Measurements from ENCODE around the gene LRPAP1. TPM values are rescaled to one million over a fixed set of nuclear protein-coding genes. Genes with fewer than 3 reads are reported as not detected.

LRPAP1 gene
- total RNA-seq, 1 donor from 2014 or later: 81.6 TPM

GRCh38 chr4:3519468-3520264 is 12.6 kb downstream of the LRPAP1 start:
- no peak for DNase-seq (ENCODE audit: low read depth)
- no peak for TF ChIP-seq CTCF (conservative IDR thresholded peaks at IDR 0.05; ENCODE audit: low read depth, low read length)

GRCh38 chr4:3518941-3519340 is 13.3 kb downstream of the LRPAP1 start:
- TF ChIP-seq CTCF (conservative IDR thresholded peaks at IDR 0.05; ENCODE audit: low read depth, low read length): no peak
- DNase-seq (ENCODE audit: low read depth): no peak
- H3K4me3 ChIP-seq (ENCODE audit: low read depth, low read length): no peak overlapping the region

More at GRCh38 chr4:3519468-3520264, 12.6 kb downstream of the LRPAP1 start:
- H3K4me3 ChIP-seq (ENCODE audit: low read depth, low read length): no peak overlapping the region

- TF ChIP-seq CTCF (conservative IDR thresholded peaks at IDR 0.05; ENCODE audit: low read depth, low read length): no peak
- no peak for DNase-seq (ENCODE audit: low read depth)
- H3K4me3 ChIP-seq (ENCODE audit: low read depth, low read length): no peak overlapping the region
These were observed 13.7 kb downstream of the LRPAP1 start for GRCh38 chr4:3518511-3518880.

GRCh38 chr4:3517731-3518510 is 14.3 kb downstream of the LRPAP1 start:
- TF ChIP-seq CTCF (conservative IDR thresholded peaks at IDR 0.05; ENCODE audit: low read depth, low read length): no peak
- no peak overlapping the region for H3K4me3 ChIP-seq (ENCODE audit: low read depth, low read length)
- DNase-seq (ENCODE audit: low read depth): no peak

- no peak for DNase-seq (ENCODE audit: low read depth)
- no peak for TF ChIP-seq CTCF (conservative IDR thresholded peaks at IDR 0.05; ENCODE audit: low read depth, low read length)
- H3K4me3 ChIP-seq (ENCODE audit: low read depth, low read length): no peak overlapping the region
These were observed 15.1 kb downstream of the LRPAP1 start for GRCh38 chr4:3516836-3517730.

GRCh38 chr4:3516061-3516835 is 16.0 kb downstream of the LRPAP1 start:
- no peak for TF ChIP-seq CTCF (conservative IDR thresholded peaks at IDR 0.05; ENCODE audit: low read depth, low read length)
- DNase-seq (ENCODE audit: low read depth): no peak
- H3K4me3 ChIP-seq (ENCODE audit: low read depth, low read length): no peak overlapping the region
